PFSK-1 (cell line): ENCODE results near the gene TATDN2.

ENCODE experiments used
- FOXP2 ChIP-seq: optimal IDR thresholded peaks from 2 replicates; pipeline ENCODE3; 2011; ENCODE audit warnings: borderline replicate concordance, control low read depth, inconsistent platforms; ENCODE audit not compliant: insufficient read depth; ENCODE audit errors: extremely low read length, extremely low read depth
- POLR2AphosphoS5 ChIP-seq: IDR thresholded peaks from 2 replicates; pipeline ENCODE4 v1.6.1; 2012; ENCODE audit warnings: low read depth, mild to moderate bottlenecking, control low read depth, low read length, moderate library complexity
- REST ChIP-seq, 2 experiments: IDR thresholded peaks; 2 replicates each; pipeline versions ENCODE4 v1.6.1 to v1.8.0; 2011 to 2012; ENCODE audit warnings: low read depth in 2 of 2, low read length in 2 of 2, control low read depth in 1 of 2, inconsistent platforms in 1 of 2, mild to moderate bottlenecking in 1 of 2, moderate library complexity in 1 of 2; ENCODE audit not compliant: insufficient read depth in 1 of 2
- SIN3A ChIP-seq: IDR thresholded peaks from 2 replicates; pipeline ENCODE4 v1.6.1; 2012; ENCODE audit warnings: mild to moderate bottlenecking, low read length, moderate library complexity, borderline replicate concordance; ENCODE audit not compliant: insufficient read depth
- TAF1 ChIP-seq: IDR thresholded peaks from 2 replicates; pipeline ENCODE4 v1.6.1; 2012; ENCODE audit warnings: low read length, control low read depth, borderline replicate concordance; ENCODE audit not compliant: insufficient read depth

The TATDN2 gene

GRCh38 chr3:10234526-10235230, 13.6 kb upstream of the TATDN2 start:
- TF ChIP-seq REST (IDR thresholded peaks at IDR 0.05; ENCODE audit: insufficient read depth in 1 of 2, low read depth in 2 of 2, low read length in 2 of 2) (no peak), FOXP2 (no peak), SIN3A (no peak), POLR2AphosphoS5 (no peak), TAF1 (no peak)

GRCh38 chr3:10235551-10235950, 12.7 kb upstream of the TATDN2 start:
- TF ChIP-seq POLR2AphosphoS5 (no peak), SIN3A (no peak), FOXP2 (no peak), REST (IDR thresholded peaks at IDR 0.05; ENCODE audit: insufficient read depth in 1 of 2, low read depth in 2 of 2, low read length in 2 of 2) (no peak), TAF1 (no peak)

GRCh38 chr3:10238345-10239183, 9.7 kb upstream of the TATDN2 start:
- TF ChIP-seq FOXP2 (no peak), REST (IDR thresholded peaks at IDR 0.05; ENCODE audit: insufficient read depth in 1 of 2, low read depth in 2 of 2, low read length in 2 of 2) (no peak), POLR2AphosphoS5 (no peak), TAF1 (no peak)

DNA sequence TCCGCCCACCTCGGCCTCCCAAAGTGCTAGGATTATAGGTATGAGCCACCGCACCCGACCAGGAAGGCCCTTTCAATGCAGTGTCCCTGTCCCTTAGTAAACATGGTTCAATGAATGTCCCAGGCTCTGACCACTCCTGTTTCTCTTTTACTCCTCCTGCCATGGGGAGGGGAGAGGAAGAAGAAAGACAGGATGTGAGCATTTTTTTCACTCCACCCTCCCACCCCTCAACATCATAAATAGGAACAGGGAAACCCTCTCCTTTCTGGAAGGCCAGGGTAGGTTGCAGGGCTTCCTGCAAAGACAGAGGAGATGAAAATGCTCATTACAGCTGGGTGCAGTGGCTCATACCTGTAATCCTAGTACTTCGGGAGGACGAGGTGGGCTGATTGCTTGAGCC, 7.5 kb upstream of the TATDN2 start:
- TF ChIP-seq POLR2AphosphoS5 = no peak
- no peak for TF ChIP-seq SIN3A
- no peak for TF ChIP-seq FOXP2
- no peak for TF ChIP-seq TAF1
- no peak for TF ChIP-seq REST (IDR thresholded peaks at IDR 0.05; ENCODE audit: insufficient read depth in 1 of 2, low read depth in 2 of 2, low read length in 2 of 2)
